ENCODE data around the gene IGFBP5. TPM values are rescaled to one million over a fixed set of nuclear protein-coding genes. Genes with fewer than 3 reads are reported as not detected.

Gene IGFBP5
- total and polyA plus RNA-seq, 9 of the 15 experiments (the other 6 are each of a cell fraction or from before 2014, with no cell fraction given): 0.01 to 1.9 (median 0.03) TPM; not detected in 6

DNA sequence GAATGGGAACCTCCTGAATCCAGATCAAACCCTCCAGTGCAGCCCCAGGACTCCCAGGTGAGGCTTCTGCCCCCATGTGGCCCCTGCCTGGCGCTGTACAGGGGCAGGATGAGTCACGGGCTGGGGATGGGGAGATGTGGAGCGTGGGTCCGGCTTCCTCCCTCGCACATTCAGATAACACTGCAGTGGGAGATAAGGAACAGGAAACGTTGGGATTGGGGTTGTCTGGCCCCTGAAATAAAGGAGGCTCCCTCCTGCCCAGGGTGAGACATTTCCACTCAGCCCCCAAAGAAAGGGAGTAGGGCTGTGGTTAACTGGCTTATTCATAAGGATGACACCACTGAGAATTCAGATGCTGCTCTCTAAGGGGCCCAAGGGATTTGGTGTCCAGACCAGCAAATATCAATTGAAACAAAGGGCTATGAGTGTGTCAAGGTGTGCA, 30.7 kb downstream of the IGFBP5 start (continued):
- no peak for TF ChIP-seq SMARCA5 (IDR thresholded peaks at IDR 0.05)
- TF ChIP-seq, protein P1, sequence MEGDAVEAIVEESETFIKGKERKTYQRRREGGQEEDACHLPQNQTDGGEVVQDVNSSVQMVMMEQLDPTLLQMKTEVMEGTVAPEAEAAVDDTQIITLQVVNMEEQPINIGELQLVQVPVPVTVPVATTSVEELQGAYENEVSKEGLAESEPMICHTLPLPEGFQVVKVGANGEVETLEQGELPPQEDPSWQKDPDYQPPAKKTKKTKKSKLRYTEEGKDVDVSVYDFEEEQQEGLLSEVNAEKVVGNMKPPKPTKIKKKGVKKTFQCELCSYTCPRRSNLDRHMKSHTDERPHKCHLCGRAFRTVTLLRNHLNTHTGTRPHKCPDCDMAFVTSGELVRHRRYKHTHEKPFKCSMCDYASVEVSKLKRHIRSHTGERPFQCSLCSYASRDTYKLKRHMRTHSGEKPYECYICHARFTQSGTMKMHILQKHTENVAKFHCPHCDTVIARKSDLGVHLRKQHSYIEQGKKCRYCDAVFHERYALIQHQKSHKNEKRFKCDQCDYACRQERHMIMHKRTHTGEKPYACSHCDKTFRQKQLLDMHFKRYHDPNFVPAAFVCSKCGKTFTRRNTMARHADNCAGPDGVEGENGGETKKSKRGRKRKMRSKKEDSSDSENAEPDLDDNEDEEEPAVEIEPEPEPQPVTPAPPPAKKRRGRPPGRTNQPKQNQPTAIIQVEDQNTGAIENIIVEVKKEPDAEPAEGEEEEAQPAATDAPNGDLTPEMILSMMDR (IDR thresholded peaks at IDR 0.05 in 2 of 3, conservative IDR thresholded peaks at IDR 0.05 in 1 of 3; ENCODE audit: insufficient read depth in 2 of 3, low read depth in 1 of 3, low read length in 3 of 3): peak; percentile 40 to 52 (median 43); a peak in 4 of 6 replicates
- TF ChIP-seq TAL1 (IDR thresholded peaks at IDR 0.05): 0 out of 2 replicates have a peak, but pooled peaks have one; percentile 11
- TF ChIP-seq NFE2L1 (tag; IDR thresholded peaks at IDR 0.05; ENCODE audit: borderline replicate concordance, low read depth): no peak
- TF ChIP-seq ZMIZ1 (IDR thresholded peaks at IDR 0.05; ENCODE audit: low read depth in 2 of 2, low read length in 2 of 2): peak in 1 of 2 experiments; percentile 45; a peak in 1 of 4 replicates
- no peak for TF ChIP-seq NCOA4 (IDR thresholded peaks at IDR 0.05; ENCODE audit: partially characterized antibody)
- TF ChIP-seq KAT8 (IDR thresholded peaks at IDR 0.05; ENCODE audit: low read depth): no peak
- peak; percentile 79 for TF ChIP-seq SMARCE1 (IDR thresholded peaks at IDR 0.05)
- 0 out of 2 replicates have a peak, but pooled peaks have one; percentile 46 for TF ChIP-seq LCOR (CRISPR knock-in tag; IDR thresholded peaks at IDR 0.05)
- peak; percentile 59; the same call in 1 of the 2 replicates for TF ChIP-seq EP300 (IDR thresholded peaks at IDR 0.05; ENCODE audit: low read length)
- TF ChIP-seq CTBP1 (IDR thresholded peaks at IDR 0.05; ENCODE audit: borderline replicate concordance): peak; percentile 75
- TF ChIP-seq EGR1 (conservative IDR thresholded peaks at IDR 0.05): peak; percentile 87
- no peak for TF ChIP-seq NFXL1 (CRISPR knock-in tag; IDR thresholded peaks at IDR 0.05)
- peak; percentile 61 for TF ChIP-seq CBFA2T2 (conservative IDR thresholded peaks at IDR 0.05)
- TF ChIP-seq RBM14 (IDR thresholded peaks at IDR 0.05; ENCODE audit: borderline replicate concordance, insufficient read depth, low read depth, low read length): no peak
- TF ChIP-seq U2AF1 (optimal IDR thresholded peaks at IDR 0.05; ENCODE audit: low read depth, low read length): no peak
- TF ChIP-seq TEAD4 (IDR thresholded peaks at IDR 0.05; ENCODE audit: low read length): peak; percentile 41
- TF ChIP-seq TEAD4 (CRISPR knock-in tag; IDR thresholded peaks at IDR 0.05; ENCODE audit: borderline replicate concordance): no peak
- TF ChIP-seq CEBPG (CRISPR knock-in tag; IDR thresholded peaks at IDR 0.05): no peak
- no peak for TF ChIP-seq CEBPG (tag; conservative IDR thresholded peaks at IDR 0.05 in 1 of 2, IDR thresholded peaks at IDR 0.05 in 1 of 2)
- TF ChIP-seq FOS (IDR thresholded peaks at IDR 0.05; ENCODE audit: extremely low read depth, insufficient read length): peak; percentile 33
- no peak for TF ChIP-seq ZNF134 (CRISPR knock-in tag; conservative IDR thresholded peaks at IDR 0.05)
- TF ChIP-seq SRSF1 (IDR thresholded peaks at IDR 0.05; ENCODE audit: low read depth, low read length): no peak
- TF ChIP-seq ZBTB7A (IDR thresholded peaks at IDR 0.05; ENCODE audit: borderline replicate concordance, control insufficient read depth, low read depth, low read length): peak; percentile 26; the same call in 1 of the 2 replicates
- TF ChIP-seq NCOA2 (IDR thresholded peaks at IDR 0.05; ENCODE audit: partially characterized antibody in 2 of 2): no peak
- peak in 1 of 2 experiments; percentile 55; a peak in 1 of 4 replicates for TF ChIP-seq KDM1A (IDR thresholded peaks at IDR 0.05)

All from K562 (cell line).